Activated T-cell treated with anti-CD3 and anti-CD28 coated beads, Interleukin-2, amount 50 U/mL, for 1 hour (primary cell): ENCODE results near the gene NOP56.

Experiments used
- DNase-seq: peaks from one replicate; pipeline ENCODE4 v3.0.0-alpha.2; 2020

NOP56 gene

DNA sequence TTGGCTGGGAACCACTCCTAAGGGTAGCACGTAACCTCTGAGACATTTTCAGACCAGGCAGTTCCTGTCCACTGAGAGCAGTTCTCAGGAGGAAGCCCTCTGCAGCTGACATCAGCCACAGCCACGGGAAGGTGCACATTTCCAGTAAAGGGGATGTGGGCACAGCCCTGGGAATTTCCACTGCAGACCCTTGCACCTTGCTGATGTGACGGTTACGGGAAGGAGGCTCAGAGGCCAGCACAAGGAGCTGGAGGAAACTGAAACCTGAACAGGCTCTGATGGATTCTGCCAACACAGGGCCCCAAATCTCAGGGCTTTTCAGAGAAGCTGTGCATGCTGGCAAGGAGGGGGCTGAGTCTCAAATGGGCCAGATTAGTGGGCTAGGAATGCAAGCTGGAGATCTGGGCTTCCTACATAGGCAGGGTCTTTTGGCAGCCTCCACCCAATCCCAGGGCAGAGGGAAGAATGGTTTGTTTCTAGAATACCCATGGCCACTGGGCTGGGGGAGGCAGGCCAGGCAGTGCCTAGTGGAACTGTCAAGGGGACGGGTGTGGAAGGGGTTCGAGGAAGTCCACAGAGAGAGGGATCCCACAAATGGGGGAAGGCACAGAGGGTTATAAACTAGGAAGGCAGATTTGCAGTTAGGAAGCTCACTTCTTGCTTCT lies 54.4 kb downstream of the NOP56 start:
- no peak for DNase-seq

DNA sequence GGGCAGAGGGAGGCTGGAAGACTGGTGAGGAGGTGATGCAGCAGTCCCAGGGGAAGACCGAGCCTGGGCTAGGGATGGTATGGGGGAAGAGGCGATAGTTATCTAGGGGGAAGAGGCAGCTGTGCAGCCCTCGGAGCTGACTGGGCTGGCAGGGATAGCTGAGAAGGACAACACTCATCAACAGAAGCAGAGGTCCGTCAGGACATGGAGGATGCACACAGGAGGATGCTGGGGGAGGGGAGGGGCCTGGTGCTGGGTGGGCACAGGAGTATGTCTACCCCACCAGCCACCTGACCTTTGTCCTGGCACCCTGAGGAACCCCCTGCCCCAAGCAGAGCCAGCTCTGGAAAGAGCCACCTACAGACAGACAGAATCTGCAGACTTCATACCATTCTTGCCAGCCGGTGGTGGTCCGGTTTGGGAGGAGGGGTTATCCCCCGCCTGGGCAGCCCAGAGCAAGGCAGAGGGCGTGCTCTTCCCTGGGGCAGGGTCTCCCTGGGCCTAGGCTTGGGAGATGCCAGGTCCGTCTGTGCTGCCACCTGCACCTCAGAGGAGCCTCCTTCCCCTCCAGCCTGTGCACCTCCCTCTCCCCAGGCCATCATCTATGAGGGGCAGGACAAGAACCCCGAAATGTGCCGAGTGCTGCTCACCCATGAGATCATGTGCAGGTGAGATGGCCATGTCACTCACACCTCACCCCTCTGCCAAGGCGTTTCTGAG lies 55.1 kb downstream of the NOP56 start:
- no peak for DNase-seq
